ENCODE results near the gene CCDC88C. TPM values are rescaled to one million over a fixed set of nuclear protein-coding genes. Genes with fewer than 3 reads are reported as not detected.

CCDC88C gene
- total RNA-seq, 1 donor: under 0.01 TPM

GRCh38 chr14:91397965-91398591 is 19.5 kb downstream of the CCDC88C start:
- DNase-seq (ENCODE audit: low read depth): no peak
- no peak overlapping the region for H3K4me3 ChIP-seq (ENCODE audit: low read depth, low read length)
- no peak for TF ChIP-seq CTCF (IDR thresholded peaks at IDR 0.05; ENCODE audit: insufficient read depth, low read length)

- DNase-seq (ENCODE audit: low read depth): no peak
- TF ChIP-seq CTCF (IDR thresholded peaks at IDR 0.05; ENCODE audit: insufficient read depth, low read length): no peak
- H3K4me3 ChIP-seq (ENCODE audit: low read depth, low read length): no peak overlapping the region
Observed at GRCh38 chr14:91396959-91397815, 20.4 kb downstream of the CCDC88C start.

GRCh38 chr14:91396013-91396660 is 21.5 kb downstream of the CCDC88C start:
- H3K4me3 ChIP-seq (ENCODE audit: low read depth, low read length): no peak overlapping the region
- TF ChIP-seq CTCF (IDR thresholded peaks at IDR 0.05; ENCODE audit: insufficient read depth, low read length): no peak
- no peak for DNase-seq (ENCODE audit: low read depth)

- no peak for TF ChIP-seq CTCF (IDR thresholded peaks at IDR 0.05; ENCODE audit: insufficient read depth, low read length)
- no peak for DNase-seq (ENCODE audit: low read depth)
Observed at GRCh38 chr14:91395466-91395865, 22.2 kb downstream of the CCDC88C start.

GRCh38 chr14:91394105-91395081 is 23.2 kb downstream of the CCDC88C start:
- DNase-seq (ENCODE audit: low read depth): no peak
- H3K4me3 ChIP-seq (ENCODE audit: low read depth, low read length): no peak overlapping the region
- TF ChIP-seq CTCF (IDR thresholded peaks at IDR 0.05; ENCODE audit: insufficient read depth, low read length): no peak

More at GRCh38 chr14:91395466-91395865, 22.2 kb downstream of the CCDC88C start:
- H3K4me3 ChIP-seq (ENCODE audit: low read depth, low read length): no peak overlapping the region

All from fibroblast of the aortic adventitia (primary cell).